HCT116 (cell line): ENCODE results near the gene MEIS2.

Experiments
- EZH2phosphoT487 ChIP-seq: fragments of 200-600 bp; IDR thresholded peaks from 2 replicates; pipeline ENCODE4 v1.6.1; 2018; ENCODE audit warnings: antibody characterized with exemption, borderline replicate concordance
- FOSL1 ChIP-seq: IDR thresholded peaks from 2 replicates; pipeline ENCODE4 v1.6.1; 2012; ENCODE audit warnings: low read depth
- POLR2A ChIP-seq: IDR thresholded peaks from 2 replicates; pipeline ENCODE4 v1.7.0; 2011; ENCODE audit warnings: borderline replicate concordance; ENCODE audit not compliant: insufficient read depth, insufficient read length; ENCODE audit errors: extremely low read depth
- YY1 ChIP-seq: IDR thresholded peaks from 2 replicates; pipeline ENCODE4 v1.6.1; 2011; ENCODE audit warnings: low read length, low read depth, moderate library complexity, mild to moderate bottlenecking; ENCODE audit not compliant: insufficient replicate concordance; ENCODE audit errors: extremely low read depth
- TF ChIP-seq, protein P1 (sequence below): IDR thresholded peaks from 2 replicates; pipeline ENCODE4 v1.6.1; 2011; ENCODE audit warnings: mild to moderate bottlenecking, low read length, moderate library complexity; ENCODE audit not compliant: insufficient replicate concordance; ENCODE audit errors: extremely low read depth
- TF ChIP-seq, protein P2 (sequence below), 3 experiments: fragments of 200-600 bp in 1 of 3; sonication (generic) in 1 of 3; IDR thresholded peaks in 2 of 3; conservative IDR thresholded peaks in 1 of 3; 2 replicates each; pipeline ENCODE4 v1.5.1; 2012 to 2017; ENCODE audit warnings: low read depth in 2 of 3, low read length in 2 of 3, antibody characterized with exemption in 1 of 3, borderline replicate concordance in 1 of 3, control low read depth in 1 of 3, mild to moderate bottlenecking in 1 of 3, mixed read lengths in 1 of 3, mixed run types in 1 of 3, moderate library complexity in 1 of 3; ENCODE audit not compliant: insufficient read depth in 1 of 3

DNA sequence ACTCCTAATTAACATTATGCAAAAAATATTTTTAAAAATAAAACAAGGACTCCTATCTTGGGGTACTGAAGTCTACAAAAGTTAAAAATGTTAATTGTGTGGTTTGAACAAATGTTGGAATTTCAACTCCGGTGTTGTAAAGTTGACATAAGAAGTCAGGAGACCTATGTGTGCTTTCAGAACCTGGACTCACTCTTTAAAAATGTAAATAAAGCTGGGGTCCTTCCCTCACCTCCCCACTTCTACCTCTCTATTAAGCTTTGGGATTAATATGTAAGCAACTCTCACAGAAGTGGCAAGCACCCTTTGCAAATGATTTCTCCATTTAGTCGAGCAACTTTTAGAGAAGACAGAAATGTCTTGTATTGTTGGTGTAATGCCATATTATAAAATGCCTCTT lies 11.9 kb downstream of the MEIS2 start:
- TF ChIP-seq, protein P1, sequence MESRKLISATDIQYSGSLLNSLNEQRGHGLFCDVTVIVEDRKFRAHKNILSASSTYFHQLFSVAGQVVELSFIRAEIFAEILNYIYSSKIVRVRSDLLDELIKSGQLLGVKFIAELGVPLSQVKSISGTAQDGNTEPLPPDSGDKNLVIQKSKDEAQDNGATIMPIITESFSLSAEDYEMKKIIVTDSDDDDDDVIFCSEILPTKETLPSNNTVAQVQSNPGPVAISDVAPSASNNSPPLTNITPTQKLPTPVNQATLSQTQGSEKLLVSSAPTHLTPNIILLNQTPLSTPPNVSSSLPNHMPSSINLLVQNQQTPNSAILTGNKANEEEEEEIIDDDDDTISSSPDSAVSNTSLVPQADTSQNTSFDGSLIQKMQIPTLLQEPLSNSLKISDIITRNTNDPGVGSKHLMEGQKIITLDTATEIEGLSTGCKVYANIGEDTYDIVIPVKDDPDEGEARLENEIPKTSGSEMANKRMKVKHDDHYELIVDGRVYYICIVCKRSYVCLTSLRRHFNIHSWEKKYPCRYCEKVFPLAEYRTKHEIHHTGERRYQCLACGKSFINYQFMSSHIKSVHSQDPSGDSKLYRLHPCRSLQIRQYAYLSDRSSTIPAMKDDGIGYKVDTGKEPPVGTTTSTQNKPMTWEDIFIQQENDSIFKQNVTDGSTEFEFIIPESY = no peak
- TF ChIP-seq, protein P2, sequence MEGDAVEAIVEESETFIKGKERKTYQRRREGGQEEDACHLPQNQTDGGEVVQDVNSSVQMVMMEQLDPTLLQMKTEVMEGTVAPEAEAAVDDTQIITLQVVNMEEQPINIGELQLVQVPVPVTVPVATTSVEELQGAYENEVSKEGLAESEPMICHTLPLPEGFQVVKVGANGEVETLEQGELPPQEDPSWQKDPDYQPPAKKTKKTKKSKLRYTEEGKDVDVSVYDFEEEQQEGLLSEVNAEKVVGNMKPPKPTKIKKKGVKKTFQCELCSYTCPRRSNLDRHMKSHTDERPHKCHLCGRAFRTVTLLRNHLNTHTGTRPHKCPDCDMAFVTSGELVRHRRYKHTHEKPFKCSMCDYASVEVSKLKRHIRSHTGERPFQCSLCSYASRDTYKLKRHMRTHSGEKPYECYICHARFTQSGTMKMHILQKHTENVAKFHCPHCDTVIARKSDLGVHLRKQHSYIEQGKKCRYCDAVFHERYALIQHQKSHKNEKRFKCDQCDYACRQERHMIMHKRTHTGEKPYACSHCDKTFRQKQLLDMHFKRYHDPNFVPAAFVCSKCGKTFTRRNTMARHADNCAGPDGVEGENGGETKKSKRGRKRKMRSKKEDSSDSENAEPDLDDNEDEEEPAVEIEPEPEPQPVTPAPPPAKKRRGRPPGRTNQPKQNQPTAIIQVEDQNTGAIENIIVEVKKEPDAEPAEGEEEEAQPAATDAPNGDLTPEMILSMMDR (IDR thresholded peaks at IDR 0.05 in 2 of 3, conservative IDR thresholded peaks at IDR 0.05 in 1 of 3; ENCODE audit: borderline replicate concordance in 1 of 3, insufficient read depth in 1 of 3, low read depth in 2 of 3, low read length in 2 of 3) = no peak
- TF ChIP-seq EZH2phosphoT487 = no peak
- no peak for TF ChIP-seq POLR2A
- TF ChIP-seq FOSL1 = no peak
- no peak for TF ChIP-seq YY1
